ENCODE results near the gene TEX13A. TPM values are rescaled to one million over a fixed set of nuclear protein-coding genes. Genes with fewer than 3 reads are reported as not detected.

Gene TEX13A
- total RNA-seq, 4 donors from 2014 or later, result not detected

GRCh38 chrX:105190252-105190853 lies 30.1 kb downstream of the TEX13A start:
- intact Hi-C loops (cut with DNase I; ENCODE audit: low total_unique reads), result no loop called here
- ATAC-seq (no peak), DNase-seq (no peak)
- no peaks in the 10 kb centered on the region for H3K9me3 ChIP-seq
- TF ChIP-seq, protein P1, sequence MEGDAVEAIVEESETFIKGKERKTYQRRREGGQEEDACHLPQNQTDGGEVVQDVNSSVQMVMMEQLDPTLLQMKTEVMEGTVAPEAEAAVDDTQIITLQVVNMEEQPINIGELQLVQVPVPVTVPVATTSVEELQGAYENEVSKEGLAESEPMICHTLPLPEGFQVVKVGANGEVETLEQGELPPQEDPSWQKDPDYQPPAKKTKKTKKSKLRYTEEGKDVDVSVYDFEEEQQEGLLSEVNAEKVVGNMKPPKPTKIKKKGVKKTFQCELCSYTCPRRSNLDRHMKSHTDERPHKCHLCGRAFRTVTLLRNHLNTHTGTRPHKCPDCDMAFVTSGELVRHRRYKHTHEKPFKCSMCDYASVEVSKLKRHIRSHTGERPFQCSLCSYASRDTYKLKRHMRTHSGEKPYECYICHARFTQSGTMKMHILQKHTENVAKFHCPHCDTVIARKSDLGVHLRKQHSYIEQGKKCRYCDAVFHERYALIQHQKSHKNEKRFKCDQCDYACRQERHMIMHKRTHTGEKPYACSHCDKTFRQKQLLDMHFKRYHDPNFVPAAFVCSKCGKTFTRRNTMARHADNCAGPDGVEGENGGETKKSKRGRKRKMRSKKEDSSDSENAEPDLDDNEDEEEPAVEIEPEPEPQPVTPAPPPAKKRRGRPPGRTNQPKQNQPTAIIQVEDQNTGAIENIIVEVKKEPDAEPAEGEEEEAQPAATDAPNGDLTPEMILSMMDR (IDR thresholded peaks at IDR 0.05 in 4 of 5, conservative IDR thresholded peaks at IDR 0.05 in 1 of 5), result peak in 4 of 5 experiments; percentile 35 to 84 (median 52)
- no peak for TF ChIP-seq POLR2A (IDR thresholded peaks at IDR 0.05)
- in situ Hi-C loops (cut with MboI; ENCODE audit: low sequenced_read_pairs in 4 of 4), result no loop called here
- H3K4me3 ChIP-seq, result no peak overlapping the region
- no peaks in the 10 kb centered on the region for H3K4me1 ChIP-seq
- H3K27me3 ChIP-seq, result no peaks in the 10 kb centered on the region
- H3K36me3 ChIP-seq, result no peaks in the 10 kb centered on the region
- no peak overlapping the region for H3K27ac ChIP-seq

GRCh38 chrX:105189093-105189492 lies 31.4 kb downstream of the TEX13A start:
- ATAC-seq (no peak), DNase-seq (no peak)
- in situ Hi-C loops (cut with MboI; ENCODE audit: low sequenced_read_pairs in 4 of 4), result no loop called here
- H3K27me3 ChIP-seq, result no peaks in the 10 kb centered on the region
- H3K4me3 ChIP-seq, result no peak overlapping the region
- no peaks in the 10 kb centered on the region for H3K9me3 ChIP-seq
- intact Hi-C loops (cut with DNase I; ENCODE audit: low total_unique reads), result no loop called here
- no peak overlapping the region for H3K27ac ChIP-seq
- TF ChIP-seq POLR2A (IDR thresholded peaks at IDR 0.05), result no peak
- TF ChIP-seq, protein P1 (IDR thresholded peaks at IDR 0.05 in 4 of 5, conservative IDR thresholded peaks at IDR 0.05 in 1 of 5), result no peak
- no peaks in the 10 kb centered on the region for H3K4me1 ChIP-seq
- H3K36me3 ChIP-seq, result no peaks in the 10 kb centered on the region

DNA sequence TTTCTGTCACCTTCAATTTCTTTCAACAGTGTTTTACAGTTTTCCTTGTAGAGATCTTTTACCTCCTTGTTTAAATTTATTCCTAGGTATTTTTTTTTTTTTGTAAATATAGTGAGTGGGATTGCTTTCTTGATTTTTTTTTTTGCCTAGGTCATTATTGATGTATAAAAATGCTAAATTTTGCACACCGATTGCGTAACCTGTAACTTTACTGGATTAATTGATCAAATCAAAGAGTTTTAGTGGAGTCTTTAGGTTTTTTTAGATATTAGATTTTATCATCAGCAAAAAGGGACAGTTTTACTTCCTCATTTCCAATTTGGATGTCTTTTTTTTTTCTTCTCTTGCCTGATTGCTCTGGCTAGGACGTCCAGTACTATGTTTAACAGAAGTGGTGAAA lies 40.9 kb downstream of the TEX13A start:
- Histone ChIP-seq H3K4me3 (no peak overlapping the region), H3K27me3 (no peaks in the 10 kb centered on the region), H3K9me3 (peaks cover 0 to 11% (median 0%) of the 10 kb centered on the region in 3 donors), H3K4me1 (no peaks in the 10 kb centered on the region), H3K36me3 (no peaks in the 10 kb centered on the region), H3K27ac (no peak overlapping the region)
- in situ Hi-C loops (cut with MboI; ENCODE audit: low sequenced_read_pairs in 4 of 4), result no loop called here
- DNase-seq (no peak), ATAC-seq (no peak)
- TF ChIP-seq, protein P1 (IDR thresholded peaks at IDR 0.05 in 4 of 5, conservative IDR thresholded peaks at IDR 0.05 in 1 of 5), result no peak
- no peak for TF ChIP-seq POLR2A (IDR thresholded peaks at IDR 0.05)
- intact Hi-C loops (cut with DNase I; ENCODE audit: low total_unique reads), result no loop called here

DNA sequence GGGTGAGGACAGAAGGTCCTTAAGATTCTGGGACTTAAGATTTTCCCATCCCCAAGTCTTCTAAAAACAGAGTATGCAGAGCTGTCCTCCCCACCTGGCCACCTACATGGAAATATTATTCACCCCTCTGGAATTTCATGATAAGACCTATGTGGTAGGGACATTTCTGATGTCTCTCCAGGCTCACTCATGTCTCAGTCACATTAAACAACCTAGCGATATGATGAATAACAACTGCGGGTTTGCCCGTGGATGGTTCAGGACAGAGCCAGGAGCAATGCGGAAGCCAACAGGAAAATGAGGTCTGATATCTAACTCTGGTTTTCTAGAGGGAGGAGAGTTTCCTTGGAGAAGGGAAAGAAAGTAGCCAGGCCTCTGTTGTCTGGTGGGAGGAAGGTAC lies 47.4 kb downstream of the TEX13A start:
- Histone ChIP-seq H3K36me3 (no peaks in the 10 kb centered on the region), H3K4me1 (no peaks in the 10 kb centered on the region), H3K27me3 (peaks cover 0 to 4% (median 0%) of the 10 kb centered on the region in 3 donors), H3K4me3 (no peak overlapping the region), H3K9me3 (no peaks in the 10 kb centered on the region), H3K27ac (no peak overlapping the region)
- DNase-seq, result no peak
- ATAC-seq, result no peak
- in situ Hi-C loops (cut with MboI; ENCODE audit: low sequenced_read_pairs in 4 of 4), result no loop called here
- intact Hi-C loops (cut with DNase I; ENCODE audit: low total_unique reads), result no loop called here
- TF ChIP-seq POLR2A (IDR thresholded peaks at IDR 0.05), result no peak
- TF ChIP-seq, protein P1 (IDR thresholded peaks at IDR 0.05 in 4 of 5, conservative IDR thresholded peaks at IDR 0.05 in 1 of 5), result no peak

Measured in gastrocnemius medialis (tissue), 4 donors.